ENCODE results near the gene SEMA3D. TPM values are rescaled to one million over a fixed set of nuclear protein-coding genes. Genes with fewer than 3 reads are reported as not detected.

The SEMA3D gene
- under 1 TPM in 1 of 2 donors, not detected in 1; 0.24 TPM for total RNA-seq

DNA sequence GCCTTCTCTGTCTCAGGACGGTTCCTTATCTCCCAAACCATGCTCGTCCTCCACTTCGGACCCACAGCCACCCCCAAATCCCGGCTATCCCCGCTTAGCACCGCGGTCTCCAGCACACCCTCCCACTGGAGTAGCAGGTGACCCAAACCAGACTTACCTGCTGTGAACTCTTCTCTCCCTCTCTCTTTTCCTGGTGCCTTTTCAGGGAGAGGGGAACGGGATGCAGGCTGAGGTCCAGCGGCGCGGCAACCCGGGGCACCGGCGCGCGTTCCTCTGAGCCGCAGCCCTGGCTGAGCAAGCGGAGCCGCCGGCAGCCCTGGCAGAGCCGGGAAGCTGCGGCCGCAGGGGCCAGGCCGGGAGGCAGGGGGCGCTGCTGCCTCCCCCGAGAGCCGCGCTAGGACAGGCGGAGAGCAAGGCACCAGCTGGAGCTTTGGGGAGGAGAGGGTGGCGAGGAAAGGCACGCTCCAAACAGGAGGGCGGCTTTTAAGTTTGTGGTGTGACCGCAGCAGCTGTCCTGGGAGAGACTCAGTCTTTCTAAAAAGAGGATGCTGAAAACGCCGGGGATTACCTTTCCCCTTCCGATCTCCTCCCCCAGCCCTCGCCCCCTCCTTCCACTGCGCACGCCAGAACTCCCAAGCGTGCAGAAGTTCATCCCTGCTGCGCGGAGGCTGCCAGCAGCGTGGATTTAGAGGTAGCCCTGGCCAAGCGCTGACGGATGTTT is at the start of gene SEMA3D:
Gene SEMA3D, minus strand, starts transcription at position 536 of the 721 bp plus-strand sequence. CDS start 65,165 bp downstream, outside the sequence.
- peaks cover 0 to 2% of the 10 kb centered on the region in 2 donors for H3K9me3 Mint-ChIP-seq
- H3K36me3 Mint-ChIP-seq (ENCODE audit: insufficient read depth in 2 of 2), result peaks cover 0 to 3% of the 10 kb centered on the region in 2 donors
- DNase-seq, result peak; percentile 34 to 38
- H3K4me3 Mint-ChIP-seq, result peak within 1 kb of the TSS; percentile 26 to 49
- H3K27ac Mint-ChIP-seq, result no peak within 1 kb of the TSS
- ATAC-seq (replicated peaks in 1 of 2), result peak; percentile 66 to 80
- peaks cover 43% of the 10 kb centered on the region for H3K27me3 Mint-ChIP-seq (ENCODE audit: low read depth)
- H3K4me1 Mint-ChIP-seq (ENCODE audit: low read depth), result peaks cover 6% of the 10 kb centered on the region

DNA sequence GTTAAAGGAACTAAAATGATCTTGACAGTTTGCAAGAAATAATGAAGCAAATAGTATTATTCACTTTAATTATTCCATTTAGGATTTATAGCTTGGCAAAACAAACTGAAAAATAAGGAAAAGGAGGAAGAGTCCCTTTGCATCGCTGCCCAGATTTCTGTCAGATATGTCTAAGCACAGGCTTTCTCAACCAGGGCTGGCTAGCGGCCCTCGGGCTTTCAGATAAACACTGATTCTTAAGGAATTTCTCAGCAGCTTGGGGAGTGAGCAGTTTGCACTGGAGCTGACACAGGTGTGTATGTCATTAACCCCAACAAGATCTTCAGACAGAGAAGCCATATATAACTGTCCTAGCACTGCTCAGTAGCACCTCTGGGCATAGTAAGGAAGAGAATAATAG is 47.9 kb upstream of the SEMA3D start:
- Mint-ChIP-seq H3K4me3 (no peak overlapping the region), H3K36me3 (ENCODE audit: insufficient read depth in 2 of 2) (no peaks in the 10 kb centered on the region), H3K27me3 (ENCODE audit: low read depth) (no peaks in the 10 kb centered on the region), H3K9me3 (peaks cover 8 to 12% of the 10 kb centered on the region in 2 donors), H3K4me1 (ENCODE audit: low read depth) (no peaks in the 10 kb centered on the region), H3K27ac (no peak overlapping the region)
- no peak for DNase-seq
- ATAC-seq (replicated peaks in 1 of 2), result no peak

DNA sequence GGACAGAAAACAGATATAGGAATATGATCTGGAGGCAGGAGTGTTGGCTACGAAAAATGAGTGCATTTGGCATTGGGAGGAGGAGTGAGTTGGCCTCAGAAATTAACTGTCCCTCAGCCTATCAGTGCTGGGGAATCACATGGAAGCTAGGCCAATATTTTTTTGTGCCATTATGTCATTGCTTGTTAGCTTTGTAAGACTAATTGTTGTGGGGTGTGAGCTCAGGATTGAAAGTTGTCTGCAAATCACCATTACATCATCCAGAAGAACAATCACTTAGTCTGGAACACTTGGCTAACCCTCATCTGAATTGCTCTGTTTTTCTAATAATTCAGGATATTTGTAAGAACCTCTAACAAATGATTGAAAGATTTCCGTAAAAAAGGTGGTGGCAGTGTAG is 45.2 kb upstream of the SEMA3D start:
- no peak for ATAC-seq (replicated peaks in 1 of 2)
- no peak overlapping the region for H3K4me3 Mint-ChIP-seq
- H3K4me1 Mint-ChIP-seq (ENCODE audit: low read depth), result no peaks in the 10 kb centered on the region
- H3K27ac Mint-ChIP-seq, result no peak overlapping the region
- DNase-seq, result no peak
- peaks cover 7 to 8% of the 10 kb centered on the region in 2 donors for H3K9me3 Mint-ChIP-seq
- no peaks in the 10 kb centered on the region for H3K36me3 Mint-ChIP-seq (ENCODE audit: insufficient read depth in 2 of 2)
- H3K27me3 Mint-ChIP-seq (ENCODE audit: low read depth), result no peaks in the 10 kb centered on the region

DNA sequence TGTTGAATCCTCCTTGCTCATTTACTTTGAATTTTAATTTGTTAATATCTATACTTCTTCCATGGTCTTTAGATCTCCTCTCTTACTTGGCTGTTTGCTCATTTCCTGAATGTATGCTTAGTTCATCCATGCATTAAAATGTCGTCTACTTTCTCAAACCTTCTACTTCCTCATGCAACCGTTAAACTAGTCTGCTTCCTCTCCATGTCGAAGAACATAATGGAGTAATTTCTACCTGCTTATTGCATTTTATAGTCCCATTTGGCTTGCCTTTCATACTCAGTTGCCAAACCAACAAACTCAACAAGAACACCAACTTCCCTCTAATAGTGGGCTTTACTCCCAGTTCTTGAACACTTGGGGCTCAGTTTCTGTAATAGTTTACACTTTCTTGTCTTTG is 43.8 kb upstream of the SEMA3D start:
- Mint-ChIP-seq H3K9me3 (peaks cover 7 to 8% of the 10 kb centered on the region in 2 donors), H3K27ac (no peak overlapping the region), H3K4me1 (ENCODE audit: low read depth) (no peaks in the 10 kb centered on the region), H3K36me3 (ENCODE audit: insufficient read depth in 2 of 2) (no peaks in the 10 kb centered on the region), H3K4me3 (no peak overlapping the region), H3K27me3 (ENCODE audit: low read depth) (no peaks in the 10 kb centered on the region)
- no peak for ATAC-seq (replicated peaks in 1 of 2)
- DNase-seq, result no peak

DNA sequence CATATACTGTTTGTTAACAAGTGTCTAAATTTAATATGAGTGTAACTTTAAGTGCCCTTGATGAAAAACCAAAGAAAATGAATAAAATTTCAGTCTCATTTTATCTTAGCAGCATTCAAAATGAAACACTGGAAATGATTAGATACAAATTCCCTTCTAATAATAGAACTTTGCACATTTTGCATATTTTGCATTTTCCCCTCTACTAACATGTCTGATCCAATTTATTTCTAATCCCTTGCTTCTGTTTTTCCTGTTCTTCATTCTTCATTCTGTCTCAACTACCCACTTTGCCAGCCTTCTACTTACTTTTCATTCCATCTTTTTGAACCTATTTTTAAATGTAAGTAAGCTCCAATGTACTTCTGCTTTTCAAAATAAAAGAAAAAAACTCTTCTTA is 42.7 kb upstream of the SEMA3D start:
- Mint-ChIP-seq H3K36me3 (ENCODE audit: insufficient read depth in 2 of 2) (no peaks in the 10 kb centered on the region), H3K9me3 (peaks cover 7 to 8% of the 10 kb centered on the region in 2 donors), H3K27me3 (ENCODE audit: low read depth) (no peaks in the 10 kb centered on the region), H3K4me1 (ENCODE audit: low read depth) (no peaks in the 10 kb centered on the region), H3K27ac (no peak overlapping the region), H3K4me3 (no peak overlapping the region)
- ATAC-seq (replicated peaks in 1 of 2) (no peak), DNase-seq (no peak)

DNA sequence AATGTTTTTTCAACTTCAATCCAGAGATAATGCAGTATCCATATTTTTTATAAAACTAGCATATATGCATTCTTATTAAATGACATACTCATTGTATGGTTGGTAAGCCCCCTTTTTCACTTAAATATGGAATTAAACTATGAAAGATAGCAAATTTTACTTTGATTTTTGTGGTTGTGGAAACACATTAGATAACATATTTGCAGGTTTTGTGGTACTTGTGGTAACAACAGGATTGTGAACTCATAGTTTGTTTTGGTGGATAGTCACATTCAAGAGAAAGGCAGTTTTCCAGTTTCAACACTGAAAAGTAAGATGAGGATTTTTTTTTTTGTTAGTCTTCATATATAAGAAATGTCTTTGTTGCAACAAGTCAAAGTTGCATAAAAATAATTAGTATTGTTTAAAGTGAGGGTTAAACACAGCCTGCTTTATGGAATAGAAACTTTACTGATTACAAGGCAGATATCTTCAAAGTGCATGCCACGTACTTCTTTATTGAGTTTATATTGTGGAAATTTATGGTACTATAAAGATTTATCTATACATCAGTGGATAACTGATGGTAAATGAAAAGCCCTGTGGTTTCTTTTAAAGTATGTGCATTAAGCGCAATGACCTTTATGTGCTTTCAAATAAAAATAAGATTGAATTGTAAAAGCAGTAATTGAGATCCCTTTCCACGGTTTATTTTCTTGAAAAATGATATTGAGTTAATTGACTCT is 39.7 kb upstream of the SEMA3D start:
- H3K4me3 Mint-ChIP-seq, result no peak overlapping the region
- DNase-seq, result no peak

DNA sequence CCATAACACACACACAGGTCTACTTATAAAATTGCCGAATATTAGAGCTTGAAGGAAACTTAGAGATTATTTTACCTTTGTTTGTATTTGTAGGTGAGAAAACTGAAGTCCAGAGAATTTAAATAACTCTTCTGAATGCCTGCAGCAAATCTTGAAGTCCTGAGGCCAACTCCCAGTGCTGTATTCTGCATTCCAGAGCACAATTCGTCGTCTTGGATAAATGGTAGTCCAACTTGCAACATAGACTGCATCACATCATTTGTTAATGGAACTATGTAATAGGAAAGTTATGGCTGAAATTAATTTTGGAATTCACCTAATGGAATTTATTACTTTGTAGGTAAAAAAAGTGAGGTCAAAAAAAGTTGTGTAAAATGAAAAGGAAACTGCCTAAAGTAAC is 37.3 kb upstream of the SEMA3D start:
- H3K36me3 Mint-ChIP-seq (ENCODE audit: insufficient read depth in 2 of 2), result no peaks in the 10 kb centered on the region
- ATAC-seq (replicated peaks in 1 of 2), result no peak

More for the DNA sequence above, 39.7 kb upstream of the SEMA3D start:
- Mint-ChIP-seq H3K27ac (no peak overlapping the region), H3K4me1 (ENCODE audit: low read depth) (no peaks in the 10 kb centered on the region), H3K36me3 (ENCODE audit: insufficient read depth in 2 of 2) (no peaks in the 10 kb centered on the region), H3K27me3 (ENCODE audit: low read depth) (no peaks in the 10 kb centered on the region), H3K9me3 (peaks cover 5 to 6% of the 10 kb centered on the region in 2 donors)
- ATAC-seq (replicated peaks in 1 of 2), result no peak

DNA sequence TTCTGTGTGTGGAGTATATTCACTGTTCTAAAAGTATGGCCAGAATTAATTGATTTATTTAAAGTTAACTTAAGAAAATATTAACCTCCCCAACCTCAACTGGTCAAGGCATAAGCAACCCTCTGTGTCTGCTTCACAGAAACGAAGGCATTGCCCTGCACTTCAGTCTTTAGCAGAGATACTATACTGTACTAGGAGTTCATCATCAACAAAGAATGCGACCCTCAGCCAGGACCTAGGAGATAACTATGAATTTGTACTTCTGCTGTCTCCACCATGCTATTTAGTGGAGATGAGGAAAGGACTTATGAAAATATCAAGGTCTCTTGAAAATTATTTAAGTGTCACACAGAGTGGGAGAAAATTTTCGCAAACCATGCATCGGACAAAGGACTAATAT is 35.7 kb upstream of the SEMA3D start:
- Mint-ChIP-seq H3K36me3 (ENCODE audit: insufficient read depth in 2 of 2) (no peaks in the 10 kb centered on the region), H3K9me3 (peaks cover 0 to 3% of the 10 kb centered on the region in 2 donors), H3K4me3 (no peak overlapping the region), H3K27me3 (ENCODE audit: low read depth) (no peaks in the 10 kb centered on the region), H3K4me1 (ENCODE audit: low read depth) (no peaks in the 10 kb centered on the region), H3K27ac (no peak overlapping the region)
- ATAC-seq (replicated peaks in 1 of 2) (no peak), DNase-seq (no peak)

More for the DNA sequence above, 37.3 kb upstream of the SEMA3D start:
- Mint-ChIP-seq H3K9me3 (peaks cover 0 to 3% of the 10 kb centered on the region in 2 donors), H3K4me1 (ENCODE audit: low read depth) (no peaks in the 10 kb centered on the region), H3K27ac (no peak overlapping the region), H3K4me3 (no peak overlapping the region), H3K27me3 (ENCODE audit: low read depth) (no peaks in the 10 kb centered on the region)
- DNase-seq, result no peak

DNA sequence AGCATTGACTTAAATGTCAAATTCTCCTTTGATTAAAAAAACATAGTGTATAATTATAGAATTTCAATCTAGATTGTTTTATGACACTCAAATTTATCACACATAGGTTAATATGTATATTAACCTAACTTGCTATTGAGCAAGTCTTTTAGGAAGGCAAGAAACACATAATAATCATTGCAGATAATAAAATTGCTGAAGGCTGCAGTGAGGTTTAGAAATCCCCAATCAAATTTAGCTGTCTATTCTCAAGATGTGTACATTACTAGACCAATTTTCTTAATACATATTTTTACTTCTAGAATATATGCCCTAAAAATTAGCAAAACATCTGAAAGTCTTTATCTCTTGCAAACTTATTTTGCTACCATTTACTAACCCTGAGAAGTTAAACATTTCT is 34.9 kb upstream of the SEMA3D start:
- H3K36me3 Mint-ChIP-seq (ENCODE audit: insufficient read depth in 2 of 2), result no peaks in the 10 kb centered on the region
- ATAC-seq (replicated peaks in 1 of 2) (no peak), DNase-seq (no peak)
- no peaks in the 10 kb centered on the region for H3K27me3 Mint-ChIP-seq (ENCODE audit: low read depth)
- no peak overlapping the region for H3K4me3 Mint-ChIP-seq
- H3K27ac Mint-ChIP-seq, result no peak overlapping the region
- H3K4me1 Mint-ChIP-seq (ENCODE audit: low read depth), result no peaks in the 10 kb centered on the region
- peaks cover 0 to 3% of the 10 kb centered on the region in 2 donors for H3K9me3 Mint-ChIP-seq

DNA sequence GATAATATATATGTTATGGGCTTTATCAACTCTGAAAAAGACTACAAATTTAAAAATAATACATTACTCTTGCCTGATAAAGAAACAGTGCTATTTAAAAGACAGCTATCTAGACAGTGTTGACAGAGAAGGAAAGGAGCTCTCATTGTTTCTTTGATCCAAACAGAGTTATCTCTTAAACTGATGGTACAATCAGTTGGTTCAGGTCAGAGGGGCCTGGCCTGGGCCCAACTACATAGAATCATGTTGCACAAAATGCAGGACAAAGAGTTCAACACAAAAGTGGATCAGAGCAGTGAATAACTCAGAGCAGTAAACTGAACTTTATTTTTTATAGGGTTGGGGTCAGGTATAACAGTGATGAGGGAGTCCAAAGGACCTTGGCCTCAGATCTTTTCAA is 33.8 kb upstream of the SEMA3D start:
- H3K4me1 Mint-ChIP-seq (ENCODE audit: low read depth), result no peaks in the 10 kb centered on the region
- H3K36me3 Mint-ChIP-seq (ENCODE audit: insufficient read depth in 2 of 2), result no peaks in the 10 kb centered on the region
- H3K4me3 Mint-ChIP-seq, result no peak overlapping the region
- ATAC-seq (replicated peaks in 1 of 2) (no peak), DNase-seq (no peak)
- no peak overlapping the region for H3K27ac Mint-ChIP-seq
- H3K9me3 Mint-ChIP-seq, result peaks cover 0 to 3% of the 10 kb centered on the region in 2 donors
- H3K27me3 Mint-ChIP-seq (ENCODE audit: low read depth), result no peaks in the 10 kb centered on the region

DNA sequence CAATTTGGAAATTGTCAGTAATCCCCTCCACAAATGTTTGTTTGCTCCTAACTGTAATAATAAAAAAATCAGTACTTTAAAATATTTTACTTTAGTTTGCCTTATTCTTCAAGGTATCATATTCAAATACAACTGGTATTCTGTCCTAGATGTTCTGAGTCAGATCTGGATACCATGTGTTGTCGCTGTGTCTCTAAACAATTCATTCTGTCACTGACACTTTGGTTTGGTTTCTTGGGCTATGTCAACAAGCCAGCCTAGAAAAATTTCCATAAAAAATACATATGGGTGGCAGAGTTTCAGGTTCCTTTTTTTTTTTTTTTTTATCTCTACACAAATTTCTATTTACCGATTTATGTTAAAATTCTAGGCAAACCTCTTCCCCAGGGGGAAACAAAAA is 33.2 kb upstream of the SEMA3D start:
- no peak for DNase-seq
- Mint-ChIP-seq H3K36me3 (ENCODE audit: insufficient read depth in 2 of 2) (no peaks in the 10 kb centered on the region), H3K27me3 (ENCODE audit: low read depth) (no peaks in the 10 kb centered on the region), H3K4me3 (no peak overlapping the region), H3K27ac (no peak overlapping the region), H3K4me1 (ENCODE audit: low read depth) (no peaks in the 10 kb centered on the region), H3K9me3 (peaks cover 0 to 3% of the 10 kb centered on the region in 2 donors)
- ATAC-seq (replicated peaks in 1 of 2), result no peak

DNA sequence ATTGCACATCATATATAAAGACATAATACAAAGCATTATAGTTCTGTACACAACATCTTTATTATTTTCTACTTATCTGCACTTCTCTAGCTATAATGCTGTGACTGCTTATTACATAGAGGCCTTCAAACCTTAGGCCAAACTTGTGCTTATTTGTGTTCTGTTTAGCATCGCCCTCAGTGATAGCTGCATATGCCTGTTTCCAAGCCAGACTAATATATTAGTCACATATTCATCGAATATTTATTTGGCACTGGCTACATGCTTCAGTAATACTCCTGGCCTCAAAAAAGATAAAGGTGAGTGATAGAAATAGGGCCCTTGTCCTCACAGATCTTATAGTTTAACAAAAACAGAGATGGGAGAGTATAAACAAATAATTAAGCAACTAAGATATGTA is 30.2 kb upstream of the SEMA3D start:
- peaks cover 0 to 3% of the 10 kb centered on the region in 2 donors for H3K9me3 Mint-ChIP-seq
- no peaks in the 10 kb centered on the region for H3K27me3 Mint-ChIP-seq (ENCODE audit: low read depth)
- ATAC-seq (replicated peaks in 1 of 2) (no peak), DNase-seq (no peak)
- no peaks in the 10 kb centered on the region for H3K36me3 Mint-ChIP-seq (ENCODE audit: insufficient read depth in 2 of 2)
- no peak overlapping the region for H3K27ac Mint-ChIP-seq
- H3K4me1 Mint-ChIP-seq (ENCODE audit: low read depth), result no peaks in the 10 kb centered on the region
- no peak overlapping the region for H3K4me3 Mint-ChIP-seq

DNA sequence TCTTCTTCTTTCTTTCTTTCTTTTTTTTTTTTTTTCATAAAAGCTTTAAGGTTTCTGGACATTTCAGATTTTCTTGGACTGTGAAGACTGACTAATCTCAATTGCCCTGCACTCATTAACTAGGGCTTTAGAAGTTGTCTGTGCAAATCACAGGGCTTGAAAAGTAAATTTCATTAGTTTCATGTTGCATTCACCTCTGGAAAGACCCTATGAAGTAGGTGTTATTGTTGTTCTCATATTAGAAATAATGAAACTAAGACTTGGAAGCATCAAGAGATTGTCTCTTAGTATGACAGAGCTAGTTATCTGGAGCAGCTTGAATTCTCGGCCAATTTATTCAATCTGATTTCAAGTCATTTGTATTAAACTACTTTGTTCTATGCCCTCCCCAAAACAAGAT is 28.2 kb upstream of the SEMA3D start:
- Mint-ChIP-seq H3K36me3 (ENCODE audit: insufficient read depth in 2 of 2) (no peaks in the 10 kb centered on the region), H3K4me1 (ENCODE audit: low read depth) (no peaks in the 10 kb centered on the region), H3K27ac (no peak overlapping the region), H3K4me3 (no peak overlapping the region), H3K27me3 (ENCODE audit: low read depth) (no peaks in the 10 kb centered on the region), H3K9me3 (no peaks in the 10 kb centered on the region)
- ATAC-seq (replicated peaks in 1 of 2) (no peak), DNase-seq (no peak)

All from activated T-cell treated with anti-CD3 and anti-CD28 coated beads, Interleukin-2, amount 50 U/mL, for 72 hours (primary cell).